GM18499 (cell line): ENCODE results near the gene PXMP4.

ENCODE experiments used
- ATAC-seq: cut with Tn5 transposase; IDR thresholded peaks from one replicate; pipeline ENCODE4 v1.9.1; 2021; ENCODE audit warnings: moderate number of reproducible peaks; ENCODE audit not compliant: insufficient read depth, unreplicated experiment

The PXMP4 gene

DNA sequence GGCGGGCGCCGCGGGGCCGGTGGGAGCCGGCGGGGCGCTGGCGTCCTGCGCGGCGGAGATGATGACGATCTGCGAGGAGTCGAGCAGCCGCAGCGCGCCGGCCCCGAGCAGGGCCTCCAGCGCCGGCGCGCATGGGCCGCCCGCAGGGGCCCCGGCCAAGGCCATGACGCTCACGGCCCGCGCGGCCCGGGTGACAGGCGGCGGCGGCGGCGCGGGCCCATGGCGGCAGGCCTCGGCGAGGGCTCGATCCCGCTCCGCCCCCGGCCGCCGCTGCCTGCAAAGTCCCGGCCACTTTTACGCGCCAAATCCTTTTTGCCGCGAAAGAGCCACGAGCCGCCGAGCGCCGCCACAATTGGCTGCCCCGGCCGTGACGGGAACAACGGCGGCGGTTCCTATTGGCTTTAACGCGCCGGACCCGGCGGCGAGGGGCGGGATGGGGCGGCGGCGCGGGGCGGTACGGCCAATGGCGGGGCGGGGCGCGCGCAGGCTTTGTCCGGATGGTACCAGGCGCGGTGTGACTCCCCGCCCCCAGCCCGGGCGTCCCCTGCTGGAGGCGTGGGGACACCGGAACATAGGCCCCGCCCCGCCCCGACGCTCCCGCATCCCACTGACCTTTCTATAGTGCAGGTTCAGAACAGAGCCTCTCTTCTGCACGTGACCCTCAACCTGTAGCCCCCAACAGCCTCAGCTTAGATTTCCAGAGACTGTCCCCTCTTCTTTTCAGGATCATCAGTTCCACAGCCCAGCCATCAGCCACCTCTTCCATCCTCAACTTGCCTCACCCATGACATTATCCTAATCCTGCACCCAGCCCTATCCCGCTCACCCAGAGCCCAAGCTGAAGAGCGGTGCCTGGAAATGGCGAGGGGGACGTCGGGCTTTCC lies 33.8 kb downstream of the PXMP4 start, which contains the start of gene E2F1:
E2F1 (minus strand) TSS at position 286 of the 884 bp plus-strand sequence; CDS start at position 165, 121 bp downstream.
- ATAC-seq, result peak; percentile 36

DNA sequence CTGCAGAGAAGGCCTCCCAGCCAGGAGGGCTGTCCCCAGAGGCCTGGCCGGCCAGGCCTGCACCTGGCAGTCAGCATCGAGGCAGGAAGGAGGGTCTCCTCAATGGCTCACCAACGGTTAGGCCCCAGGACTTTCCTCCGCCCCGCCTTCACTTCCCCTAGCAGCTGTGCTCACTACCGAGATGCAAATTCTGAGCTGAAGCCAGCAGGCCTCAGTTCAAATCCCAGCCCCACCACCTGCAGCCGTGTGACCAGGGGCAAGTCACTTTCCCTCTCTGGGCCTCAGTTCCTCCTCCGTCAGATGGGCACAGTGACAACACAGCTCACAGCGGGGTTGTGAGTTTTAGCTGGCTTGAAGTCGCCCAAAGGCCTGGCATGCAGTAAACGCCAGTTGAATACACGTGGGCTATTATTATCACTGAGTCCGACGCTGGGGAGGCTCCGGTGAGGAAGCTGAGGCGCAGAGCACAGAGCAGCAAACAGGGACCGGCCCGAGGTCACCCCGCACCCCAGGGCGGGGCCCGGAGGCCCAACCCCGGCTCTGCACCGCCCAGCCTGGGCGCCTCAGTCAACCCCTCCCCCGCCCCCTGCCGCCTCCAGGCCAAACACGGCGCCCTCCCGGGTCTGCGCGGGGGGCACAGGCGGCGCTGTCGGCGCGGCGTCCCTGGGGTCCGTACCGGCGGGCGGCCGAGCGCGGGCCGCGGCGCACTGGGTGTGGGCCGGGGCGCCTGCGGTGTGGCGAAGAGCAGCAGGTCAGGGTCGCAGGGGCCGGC lies 34.6 kb downstream of the PXMP4 start:
- peak; percentile 34 for ATAC-seq

- no peak for ATAC-seq
These were observed 35.4 kb downstream of the PXMP4 start for GRCh38 chr20:33684533-33685327.

- no peak for ATAC-seq
These were observed 38.3 kb downstream of the PXMP4 start for GRCh38 chr20:33681728-33682353.

GRCh38 chr20:33681288-33681687 lies 38.8 kb downstream of the PXMP4 start:
- no peak for ATAC-seq

GRCh38 chr20:33680686-33681085 lies 39.4 kb downstream of the PXMP4 start:
- no peak for ATAC-seq

DNA sequence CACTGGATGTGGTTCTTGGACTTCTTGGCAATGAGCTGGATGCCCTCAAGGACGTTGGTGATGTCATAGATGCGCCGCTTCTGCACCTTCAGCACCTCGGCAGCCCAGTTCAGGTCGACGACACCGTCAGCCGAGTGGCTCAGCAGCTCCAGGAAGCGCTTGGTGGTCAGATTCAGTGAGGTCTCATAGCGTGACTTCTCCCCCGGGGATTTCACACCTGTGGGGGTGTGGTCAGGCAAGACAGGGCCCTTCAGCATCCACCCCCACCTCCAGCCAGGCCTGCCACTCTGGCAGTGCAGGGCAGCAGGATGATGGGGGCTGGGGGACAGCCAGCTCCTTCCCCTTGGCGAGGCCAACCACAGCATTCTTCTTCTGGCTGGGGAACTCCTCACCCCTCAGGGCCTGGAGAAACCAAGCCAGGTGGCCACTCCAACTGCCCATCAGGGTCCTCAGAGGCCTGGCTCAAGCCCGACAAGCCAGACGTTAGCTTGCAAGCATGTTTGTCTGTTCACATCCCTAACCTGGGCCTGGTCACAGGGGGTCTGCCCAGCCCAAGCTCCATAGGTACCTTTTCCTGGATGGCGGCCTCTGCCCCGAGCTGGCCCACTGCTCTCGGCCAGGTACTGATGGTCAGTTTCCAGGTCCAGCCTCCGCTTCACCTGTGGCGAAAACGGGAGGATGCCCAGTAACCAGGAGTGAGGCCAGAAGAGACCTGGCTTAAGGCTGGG lies 40.2 kb downstream of the PXMP4 start:
- ATAC-seq, result no peak

- ATAC-seq, result no peak
These were observed 42.0 kb downstream of the PXMP4 start for GRCh38 chr20:33677991-33678702.

DNA sequence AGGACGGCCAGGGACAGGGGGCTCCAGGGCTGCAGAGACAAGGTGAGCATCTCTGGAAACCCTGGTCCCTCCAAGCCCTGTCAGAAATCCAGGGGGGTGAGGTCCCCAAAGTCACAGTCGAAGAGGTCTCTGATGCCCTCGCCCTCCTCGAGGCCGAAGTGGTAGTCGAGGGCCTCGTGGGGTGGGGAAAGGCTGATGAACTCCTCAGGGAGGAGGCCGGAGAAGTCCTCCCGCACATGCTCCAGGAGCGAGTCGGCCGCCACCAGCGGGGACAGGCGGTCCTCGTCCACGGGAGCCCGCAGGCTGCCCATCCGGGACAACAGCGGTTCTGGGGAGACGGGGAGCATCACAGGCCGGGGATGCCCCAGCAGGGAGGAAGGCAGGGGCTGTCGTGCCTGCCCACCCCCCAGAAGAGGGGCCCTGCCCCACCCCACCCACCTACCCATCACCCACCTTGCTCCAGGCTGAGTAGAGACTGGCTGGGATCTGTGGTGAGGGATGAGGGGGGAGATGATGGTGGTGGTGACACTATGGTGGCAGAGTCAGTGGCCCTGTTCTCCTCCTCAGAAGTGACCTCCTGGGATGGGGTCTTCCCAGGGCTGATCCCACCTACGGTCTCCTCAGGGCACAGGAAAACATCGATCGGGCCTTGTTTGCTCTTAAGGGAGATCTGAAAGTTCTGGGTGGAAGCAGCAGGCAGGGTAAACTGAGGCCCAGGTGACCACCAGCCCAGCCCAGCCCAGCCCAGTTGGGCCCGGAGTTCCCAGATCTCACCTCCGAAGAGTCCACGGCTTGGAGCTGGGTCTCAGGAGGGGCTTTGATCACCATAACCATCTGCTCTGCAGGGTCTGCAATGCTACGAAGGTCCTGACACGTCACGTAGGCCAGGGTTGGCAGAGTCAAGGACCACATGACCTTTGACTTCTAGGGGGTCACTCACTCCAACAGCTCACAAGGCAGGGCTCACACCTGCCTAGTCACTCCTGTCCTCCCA lies 43.2 kb downstream of the PXMP4 start:
- no peak for ATAC-seq

DNA sequence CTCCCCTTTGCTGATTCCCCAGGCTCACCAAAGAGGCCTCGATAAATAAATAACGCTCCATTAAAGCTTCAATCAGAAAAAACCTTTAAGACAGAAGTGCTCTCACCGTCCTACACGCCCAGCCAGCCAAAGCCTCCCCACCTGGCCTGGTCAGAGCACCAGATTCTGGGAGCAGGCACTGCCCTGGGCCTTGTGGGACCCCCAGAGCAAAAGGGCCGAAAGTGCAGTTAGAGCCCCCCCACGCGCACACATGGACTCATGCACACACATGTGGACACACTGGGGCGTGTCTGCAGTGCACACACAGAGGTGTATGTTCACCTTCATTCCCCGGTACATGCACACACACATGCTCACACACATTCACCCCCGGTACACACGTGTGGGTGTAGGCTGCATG lies 44.0 kb downstream of the PXMP4 start:
- no peak for ATAC-seq

DNA sequence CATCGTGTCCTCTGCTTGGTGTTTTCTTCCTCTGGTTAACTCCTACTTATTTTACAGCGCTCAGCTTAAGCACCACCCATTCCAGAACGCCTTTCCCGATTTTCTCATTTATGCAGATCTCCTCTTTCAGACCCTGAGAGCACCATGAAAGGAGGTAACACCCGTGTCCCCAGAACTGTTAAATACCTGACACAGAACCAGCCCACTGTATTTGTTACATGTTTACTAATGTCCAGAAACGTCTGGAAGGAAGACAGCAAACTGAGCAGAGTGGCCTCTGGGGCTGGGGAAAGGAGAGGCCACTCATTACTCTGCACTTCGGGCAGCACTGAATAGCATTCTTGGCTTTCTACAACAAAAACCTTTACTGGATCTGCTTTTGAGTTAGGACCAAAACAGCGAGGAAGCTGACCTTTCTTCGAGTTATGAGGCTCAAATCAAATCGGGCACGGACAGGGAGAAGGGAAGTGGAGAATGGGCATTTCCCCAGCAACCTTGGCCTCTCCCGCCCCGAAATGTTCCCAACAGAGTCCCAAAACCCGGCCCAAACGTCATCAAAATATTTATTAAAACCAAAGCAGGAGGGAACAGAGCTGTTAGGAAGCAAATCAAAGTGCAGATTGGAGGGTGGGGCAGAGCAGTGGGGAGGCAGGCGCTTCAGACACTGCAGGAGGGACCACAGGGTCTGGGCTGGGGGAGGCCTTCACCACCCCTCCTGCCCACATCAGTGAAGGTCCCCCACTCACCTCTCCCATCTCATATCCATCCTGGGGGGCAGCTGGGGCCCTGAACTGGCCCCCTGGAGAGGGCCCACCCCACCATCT lies 44.8 kb downstream of the PXMP4 start:
- no peak for ATAC-seq

DNA sequence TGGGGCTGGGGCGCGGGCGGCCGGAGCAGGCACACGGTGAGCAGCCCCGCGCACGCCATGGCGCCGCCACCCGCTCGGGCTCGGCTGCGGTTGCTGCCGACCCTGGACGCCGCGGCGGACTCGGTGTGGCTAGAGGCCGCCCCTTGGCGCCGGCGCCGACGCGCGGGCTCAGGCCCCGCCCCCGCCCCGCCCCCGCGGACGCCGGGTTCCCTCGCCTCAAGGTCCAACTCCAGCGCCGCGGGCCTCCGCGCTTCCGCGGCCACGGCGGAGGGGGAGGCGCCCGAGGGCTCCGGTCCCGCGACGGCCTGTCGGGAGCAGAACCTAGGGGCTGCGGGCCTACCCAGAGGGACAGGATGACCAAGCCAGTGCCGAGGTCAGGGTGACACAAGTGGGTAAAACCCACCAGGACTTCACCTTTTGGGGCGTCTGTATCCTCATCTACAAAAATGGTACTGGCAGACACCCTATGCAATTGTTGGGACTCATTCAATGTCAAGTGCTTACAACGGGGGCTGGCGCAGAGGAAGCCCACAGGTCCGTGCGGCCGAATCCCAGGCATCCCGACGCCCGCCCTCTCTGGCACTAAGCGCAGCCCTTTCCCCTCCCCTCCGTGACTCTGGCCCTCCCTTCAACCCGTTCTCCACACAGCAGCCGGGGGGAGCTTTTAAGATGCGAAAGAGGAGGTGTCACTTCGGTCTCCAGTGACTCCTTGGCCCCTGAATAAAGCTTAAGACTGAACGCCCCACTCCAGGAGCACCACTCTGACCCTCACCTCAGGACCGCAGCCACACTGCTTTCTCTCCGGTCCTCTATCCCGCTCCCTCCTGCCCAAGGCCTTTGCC lies 45.6 kb downstream of the PXMP4 start, which contains the start of gene NECAB3:
NECAB3 (minus strand) TSS at position 135 of the 842 bp plus-strand sequence; CDS start at position 59, 76 bp downstream.
- no peak for ATAC-seq

- ATAC-seq, result no peak
These were observed 46.5 kb downstream of the PXMP4 start for GRCh38 chr20:33673410-33674293.

DNA sequence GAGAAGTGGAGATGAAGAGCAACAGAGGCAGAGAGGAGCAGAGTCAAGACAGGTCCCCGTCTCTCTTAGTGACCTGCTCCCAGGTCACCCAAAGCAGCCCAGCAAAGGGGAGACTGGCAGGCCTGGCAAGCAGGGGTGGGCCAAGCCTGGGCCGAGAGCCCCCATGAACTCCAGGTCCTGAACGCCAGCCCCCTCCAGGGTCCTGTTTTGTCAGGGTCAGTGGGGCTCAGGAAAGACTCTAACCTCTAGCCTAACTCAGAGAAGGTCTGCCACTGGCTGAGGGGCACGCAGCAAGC lies 47.0 kb downstream of the PXMP4 start:
- no peak for ATAC-seq
